ENCODE results near the gene RHOA.

- TF ChIP-seq POLR2A (IDR thresholded peaks at IDR 0.05) (no peak), CTCF (IDR thresholded peaks at IDR 0.05) (no peak)
Observed at GRCh38 chr3:49397470-49397869, 14.3 kb downstream of the RHOA start.
